Transverse colon (tissue), 4 donors: ENCODE data around the gene TPPP3. TPM values are rescaled to one million over a fixed set of nuclear protein-coding genes. Genes with fewer than 3 reads are reported as not detected.

Source experiments
- DNase-seq: peaks from one replicate; pipeline ENCODE4 v3.0.0-alpha.2; 2019
- H3K27ac ChIP-seq, 4 donors: fragments of 200-600 bp; sonication (generic); 2 replicates each; pipeline ENCODE4 v1.5.1; 2016 to 2018; ENCODE audit warnings: inconsistent platforms in 4 of 4
- H3K27me3 ChIP-seq: fragments of 200-600 bp; sonication (generic); 2 replicates; pipeline ENCODE4 v1.5.1; 2017; ENCODE audit warnings: inconsistent platforms
- H3K36me3 ChIP-seq, 4 donors: fragments of 200-600 bp; sonication (generic); 2 replicates each; pipeline ENCODE4 v1.5.1; 2017 to 2019; ENCODE audit warnings: inconsistent platforms in 4 of 4
- H3K4me1 ChIP-seq, 4 donors: fragments of 200-600 bp; sonication (generic); 2 replicates each; pipeline ENCODE4 v1.5.1; 2017 to 2020; ENCODE audit warnings: inconsistent platforms in 4 of 4
- H3K4me3 ChIP-seq, 4 donors: fragments of 200-600 bp; sonication (generic); 1 replicate in 1 of 4; 2 replicates in 3 of 4; pipeline versions ENCODE4 v1.5.1 to v1.6.1; 2017 to 2019; ENCODE audit warnings: inconsistent platforms in 4 of 4
- H3K9me3 ChIP-seq, 2 donors: fragments of 200-600 bp; sonication (generic); 2 replicates each; pipeline ENCODE4 v1.5.1; 2017 to 2019; ENCODE audit warnings: inconsistent platforms in 2 of 2
- EP300 ChIP-seq: sonication (generic); formaldehyde crosslinking; IDR thresholded peaks from one replicate; pipeline ENCODE4 v1.6.1; 2017; ENCODE audit warnings: antibody characterized with exemption, low read depth
- POLR2A ChIP-seq: fragments of 450-650 bp; IDR thresholded peaks from one replicate; pipeline ENCODE4 v1.6.1; 2016; ENCODE audit warnings: antibody characterized with exemption, mild to moderate bottlenecking, moderate library complexity
- POLR2AphosphoS5 ChIP-seq, 3 donors: sonication (generic); formaldehyde crosslinking; IDR thresholded peaks; one replicate each; pipeline ENCODE4 v1.6.1; 2016; ENCODE audit warnings: antibody characterized with exemption in 3 of 3
- WGBS, 2 donors: methylation state at CpG; one replicate each; pipeline ENCODE4 v1.1.5; 2018; ENCODE audit warnings: low coverage in 1 of 2; 5-methylcytosine and 5-hydroxymethylcytosine counted together
- in situ Hi-C, 4 donors: fragments of 200-750 bp; cut with MboI; loops; one replicate each; pipeline versions ENCODE4 v1.15.0 to v1.15.1; 2017; ENCODE audit warnings: low sequenced_read_pairs in 3 of 4, low pct_ligation_motif_present in 1 of 4, low pct_unique_long_range_greater_than_20kb in 1 of 4
- intact Hi-C: fragments of 100-400 bp; cut with DNase I; formaldehyde crosslinking; loops from one replicate; pipeline ENCODE4 v1.15.1; 2023; ENCODE audit warnings: low total_unique reads
- total RNA-seq, 4 donors: library from RNA; depleted of rRNA; stranded (reverse); fragments of >200 nt; gene quantifications; one replicate each; pipeline ENCODE4 v1.1.0, GENCODE V29; 2016
- TF ChIP-seq, protein P1 (sequence below), 5 experiments: fragments of 200-600 bp in 3 of 5; fragments of 450-650 bp in 2 of 5; sonication (generic) in 3 of 5; IDR thresholded peaks; 1 replicate in 2 of 5; 2 replicates in 3 of 5; pipeline ENCODE4 v1.5.1; 2016 to 2017; ENCODE audit warnings: antibody characterized with exemption in 5 of 5, inconsistent platforms in 3 of 5, mild to moderate bottlenecking in 2 of 5, moderate library complexity in 1 of 5

The TPPP3 gene
- total RNA-seq, 4 donors from 2014 or later: 3.5 to 20.9 (median 5.7) TPM; not detected in 1

DNA sequence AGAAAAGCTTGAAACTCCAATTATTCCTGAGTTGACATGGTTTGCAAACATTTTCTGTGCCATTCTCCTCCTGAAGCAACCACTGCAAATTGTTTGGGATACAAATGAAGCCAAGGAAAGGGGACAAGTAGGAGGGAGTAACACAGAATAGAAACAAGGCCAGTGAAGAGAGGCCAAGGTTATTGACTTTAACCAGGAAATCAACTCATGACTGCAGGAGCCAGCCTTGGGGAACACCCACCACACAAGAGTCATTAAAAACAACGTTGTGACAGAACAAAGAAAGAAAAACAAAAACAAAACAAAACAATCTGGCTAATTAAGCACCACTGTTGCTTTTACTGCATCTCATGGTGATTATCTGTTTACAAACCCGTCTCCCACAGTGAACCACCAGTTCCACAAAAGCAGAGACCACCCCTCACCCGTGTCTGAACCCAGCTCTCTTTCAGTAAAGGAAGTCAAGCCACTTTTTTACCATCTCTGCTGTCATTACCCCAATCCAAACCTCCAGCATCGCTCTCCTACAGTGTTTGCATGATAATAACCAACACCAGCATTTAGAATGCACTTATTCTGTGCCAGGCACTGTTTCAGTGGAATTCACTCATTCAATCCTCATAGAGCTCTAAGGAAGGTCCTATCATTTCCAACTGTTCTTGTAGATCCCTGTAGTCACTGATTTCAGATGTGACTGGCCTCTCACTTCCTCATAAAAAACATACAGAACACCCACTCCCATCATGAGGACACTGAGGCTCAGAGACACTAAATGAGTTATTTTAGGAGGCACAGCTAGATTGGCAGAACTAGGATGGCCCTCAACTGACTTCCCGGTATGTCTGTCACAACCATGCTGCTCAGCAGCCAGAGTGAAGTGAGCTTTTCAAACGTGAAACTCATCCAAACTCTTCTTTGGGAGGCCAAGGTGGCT, 20.9 kb upstream of the TPPP3 start:
- no peak overlapping the region for H3K4me3 ChIP-seq
- in situ Hi-C loops: no loop called here
- no peak for DNase-seq
- peak overlapping the region in 2 of 4 donors; percentile 13 to 66 for H3K27ac ChIP-seq
- WGBS, 2 donors: 50 to 54% methylated on average over 4 to 6 of the region's 6 CpGs
- no peaks in the 10 kb centered on the region for H3K27me3 ChIP-seq
- intact Hi-C loops: no loop called here
- no peaks in the 10 kb centered on the region for H3K36me3 ChIP-seq
- H3K9me3 ChIP-seq: no peaks in the 10 kb centered on the region
- TF ChIP-seq, protein P1, sequence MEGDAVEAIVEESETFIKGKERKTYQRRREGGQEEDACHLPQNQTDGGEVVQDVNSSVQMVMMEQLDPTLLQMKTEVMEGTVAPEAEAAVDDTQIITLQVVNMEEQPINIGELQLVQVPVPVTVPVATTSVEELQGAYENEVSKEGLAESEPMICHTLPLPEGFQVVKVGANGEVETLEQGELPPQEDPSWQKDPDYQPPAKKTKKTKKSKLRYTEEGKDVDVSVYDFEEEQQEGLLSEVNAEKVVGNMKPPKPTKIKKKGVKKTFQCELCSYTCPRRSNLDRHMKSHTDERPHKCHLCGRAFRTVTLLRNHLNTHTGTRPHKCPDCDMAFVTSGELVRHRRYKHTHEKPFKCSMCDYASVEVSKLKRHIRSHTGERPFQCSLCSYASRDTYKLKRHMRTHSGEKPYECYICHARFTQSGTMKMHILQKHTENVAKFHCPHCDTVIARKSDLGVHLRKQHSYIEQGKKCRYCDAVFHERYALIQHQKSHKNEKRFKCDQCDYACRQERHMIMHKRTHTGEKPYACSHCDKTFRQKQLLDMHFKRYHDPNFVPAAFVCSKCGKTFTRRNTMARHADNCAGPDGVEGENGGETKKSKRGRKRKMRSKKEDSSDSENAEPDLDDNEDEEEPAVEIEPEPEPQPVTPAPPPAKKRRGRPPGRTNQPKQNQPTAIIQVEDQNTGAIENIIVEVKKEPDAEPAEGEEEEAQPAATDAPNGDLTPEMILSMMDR (IDR thresholded peaks at IDR 0.05): no peak
- TF ChIP-seq POLR2A: no peak
- no peak for TF ChIP-seq EP300
- TF ChIP-seq POLR2AphosphoS5 (IDR thresholded peaks at IDR 0.05): no peak
- H3K4me1 ChIP-seq: peaks cover 13 to 28% (median 14%) of the 10 kb centered on the region in 4 donors

DNA sequence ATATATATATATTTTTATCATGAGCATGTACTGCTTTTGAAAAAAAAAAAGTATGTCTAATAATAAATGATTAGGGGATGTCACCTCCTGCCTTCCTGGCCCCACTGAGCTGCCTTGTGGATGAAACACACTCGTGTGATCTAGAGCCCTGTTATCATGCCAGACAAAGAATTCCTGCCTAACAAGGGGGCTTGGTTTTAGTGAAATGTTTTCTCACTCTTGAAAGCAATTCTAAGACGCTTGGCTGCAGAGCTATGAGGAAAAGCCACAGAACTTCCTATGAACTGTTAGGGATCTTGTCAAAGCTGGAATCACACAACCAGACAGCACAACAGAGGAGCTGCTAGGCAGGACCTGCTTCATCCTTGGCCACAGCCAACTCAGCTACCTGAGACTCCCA, 19.0 kb upstream of the TPPP3 start:
- no peak for TF ChIP-seq POLR2A
- WGBS, 2 donors: 40 to 57% methylated on average over 1 to 2 of the region's 2 CpGs
- no peak for DNase-seq
- peaks cover 13 to 30% (median 14%) of the 10 kb centered on the region in 4 donors for H3K4me1 ChIP-seq
- no peak overlapping the region for H3K27ac ChIP-seq
- H3K4me3 ChIP-seq: no peak overlapping the region
- H3K36me3 ChIP-seq: no peaks in the 10 kb centered on the region
- intact Hi-C loops (no loop called here), in situ Hi-C loops (no loop called here)
- no peaks in the 10 kb centered on the region for H3K9me3 ChIP-seq
- no peaks in the 10 kb centered on the region for H3K27me3 ChIP-seq

GRCh38 chr16:67411339-67411738, 18.0 kb upstream of the TPPP3 start:
- intact Hi-C loops: no loop called here
- Histone ChIP-seq H3K4me1 (peaks cover 6 to 28% (median 14%) of the 10 kb centered on the region in 4 donors), H3K36me3 (no peaks in the 10 kb centered on the region), H3K9me3 (no peaks in the 10 kb centered on the region), H3K27me3 (no peaks in the 10 kb centered on the region), H3K27ac (no peak overlapping the region), H3K4me3 (no peak overlapping the region)
- WGBS, 2 donors: 80% methylated on average over 2 to 3 of the region's 3 CpGs
- no peak for DNase-seq
- in situ Hi-C loops: no loop called here
- TF ChIP-seq POLR2AphosphoS5 (IDR thresholded peaks at IDR 0.05): no peak
- TF ChIP-seq EP300: no peak
- no peak for TF ChIP-seq POLR2A
- TF ChIP-seq, protein P1 (IDR thresholded peaks at IDR 0.05): no peak

GRCh38 chr16:67409631-67410030, 16.3 kb upstream of the TPPP3 start:
- in situ Hi-C loops: no loop called here

More at GRCh38 chr16:67409631-67410030, 16.3 kb upstream of the TPPP3 start:
- H3K4me1 ChIP-seq: peaks cover 4 to 21% (median 9%) of the 10 kb centered on the region in 4 donors
- intact Hi-C loops: no loop called here
- no peak for TF ChIP-seq EP300
- no peak for TF ChIP-seq POLR2AphosphoS5 (IDR thresholded peaks at IDR 0.05)
- TF ChIP-seq, protein P1 (IDR thresholded peaks at IDR 0.05): no peak
- no peak for TF ChIP-seq POLR2A
- WGBS, 2 donors: 92% methylated on average over 9 of the region's 9 CpGs; no CpG with 5 or more reads in 1 of the 2 donors
- H3K36me3 ChIP-seq: no peaks in the 10 kb centered on the region
- no peak overlapping the region for H3K4me3 ChIP-seq
- no peak overlapping the region for H3K27ac ChIP-seq
- H3K27me3 ChIP-seq: no peaks in the 10 kb centered on the region
- no peak for DNase-seq
- no peaks in the 10 kb centered on the region for H3K9me3 ChIP-seq
